Activated CD8-positive, alpha-beta T cell treated with anti-CD3 and anti-CD28 coated beads for 36 hours (primary cell): ENCODE measurements around the gene SEC16B. TPM values are rescaled to one million over a fixed set of nuclear protein-coding genes. Genes with fewer than 3 reads are reported as not detected.

Source experiments
- ATAC-seq: fragments of 200-7000 bp; cut with Tn5 transposase; one replicate; pipeline ENCODE4 v1.10.0; 2021; ENCODE audit warnings: mild to moderate bottlenecking, moderate library complexity
- CTCF ChIA-PET: fragments of 350-600 bp; sonication (Branson Sonifier 250); formaldehyde crosslinking; loops from one replicate; lab custom pipeline; 2021; ENCODE audit warnings: antibody characterized with exemption; lab: Charles Lee
- POLR2A ChIA-PET: fragments of 350-600 bp; sonication (Branson Sonifier 250); formaldehyde crosslinking; loops from one replicate; lab custom pipeline; 2021; ENCODE audit warnings: antibody characterized with exemption; lab: Charles Lee
- DNase-seq: peaks from one replicate; pipeline ENCODE4 v3.0.0-alpha.2; 2020
- H3K27ac Mint-ChIP-seq: one replicate; pipeline ENCODE4 v1.8.0; 2021; ENCODE audit warnings: mild to moderate bottlenecking, mixed read lengths
- H3K27me3 Mint-ChIP-seq: one replicate; pipeline ENCODE4 v1.8.0; 2021; ENCODE audit warnings: mixed read lengths
- H3K36me3 Mint-ChIP-seq: one replicate; pipeline ENCODE4 v1.8.0; 2021; ENCODE audit warnings: low read depth, mixed read lengths
- H3K4me1 Mint-ChIP-seq: one replicate; pipeline ENCODE4 v1.8.0; 2021; ENCODE audit warnings: low read depth, mixed read lengths
- H3K4me3 Mint-ChIP-seq: one replicate; pipeline ENCODE4 v1.8.0; 2021; ENCODE audit warnings: mild to moderate bottlenecking, moderate library complexity, mixed read lengths
- H3K9me3 Mint-ChIP-seq: one replicate; pipeline ENCODE4 v1.8.0; 2021; ENCODE audit warnings: mixed read lengths
- CTCF ChIP-seq: fragments of 200-600 bp; IDR thresholded peaks from one replicate; pipeline ENCODE4 v1.8.0; 2022; ENCODE audit warnings: antibody characterized with exemption, mild to moderate bottlenecking
- intact Hi-C: fragments of 100-400 bp; cut with micrococcal nuclease; formaldehyde crosslinking; loops from one replicate; pipeline ENCODE4 v1.10.0; 2022
- total RNA-seq, 2 experiments: library from RNA; stranded (reverse); gene quantifications; one replicate each; pipeline ENCODE4 v1.2.3, GENCODE V29; 2021

Gene SEC16B
- total RNA-seq, 2 experiments from 2014 or later = not detected

- no peaks in the 10 kb centered on the region for H3K27me3 Mint-ChIP-seq
- no peak for TF ChIP-seq CTCF
- no peak for DNase-seq
- H3K9me3 Mint-ChIP-seq = no peaks in the 10 kb centered on the region
- H3K36me3 Mint-ChIP-seq = no peaks in the 10 kb centered on the region
- no peak overlapping the region for H3K27ac Mint-ChIP-seq
- no peaks in the 10 kb centered on the region for H3K4me1 Mint-ChIP-seq
- ChIA-PET CTCF (no interaction called here), POLR2A (interaction anchor here (0.6 kb wide), 1 partner anchor 577 kb away, joined by 3 read pairs; no protein-coding TSS in a partner anchor)
- intact Hi-C loops = no loop called here
- ATAC-seq = no peak
- no peak overlapping the region for H3K4me3 Mint-ChIP-seq
Observed at GRCh38 chr1:177933881-177934280, 36.0 kb downstream of the SEC16B start.

- no peak for DNase-seq
- no peak overlapping the region for H3K4me3 Mint-ChIP-seq
- no peak for TF ChIP-seq CTCF
- no peaks in the 10 kb centered on the region for H3K9me3 Mint-ChIP-seq
- H3K27ac Mint-ChIP-seq = no peak overlapping the region
- intact Hi-C loops = no loop called here
- ChIA-PET POLR2A (no interaction called here), CTCF (no interaction called here)
- no peaks in the 10 kb centered on the region for H3K36me3 Mint-ChIP-seq
- ATAC-seq = no peak
- no peaks in the 10 kb centered on the region for H3K4me1 Mint-ChIP-seq
- no peaks in the 10 kb centered on the region for H3K27me3 Mint-ChIP-seq
Observed at GRCh38 chr1:177932123-177932522, 37.7 kb downstream of the SEC16B start.

GRCh38 chr1:177928952-177929351 is 40.9 kb downstream of the SEC16B start:
- no peak for TF ChIP-seq CTCF
- Mint-ChIP-seq H3K4me1 (no peaks in the 10 kb centered on the region), H3K36me3 (no peaks in the 10 kb centered on the region), H3K9me3 (no peaks in the 10 kb centered on the region), H3K4me3 (no peak overlapping the region), H3K27me3 (no peaks in the 10 kb centered on the region), H3K27ac (no peak overlapping the region)
- ChIA-PET CTCF (no interaction called here), POLR2A (no interaction called here)
- DNase-seq (no peak), ATAC-seq (no peak)
- intact Hi-C loops = no loop called here

- H3K27me3 Mint-ChIP-seq = no peaks in the 10 kb centered on the region
- H3K9me3 Mint-ChIP-seq = no peaks in the 10 kb centered on the region
- ATAC-seq = no peak
- POLR2A ChIA-PET = no interaction called here
- TF ChIP-seq CTCF = no peak
- H3K4me3 Mint-ChIP-seq = no peak overlapping the region
- H3K27ac Mint-ChIP-seq = no peak overlapping the region
- CTCF ChIA-PET = no interaction called here
- intact Hi-C loops = no loop called here
- no peak for DNase-seq
- H3K36me3 Mint-ChIP-seq = no peaks in the 10 kb centered on the region
- no peaks in the 10 kb centered on the region for H3K4me1 Mint-ChIP-seq
Observed at GRCh38 chr1:177928194-177928593, 41.7 kb downstream of the SEC16B start.

GRCh38 chr1:177927021-177927596 is 42.7 kb downstream of the SEC16B start:
- H3K36me3 Mint-ChIP-seq = no peaks in the 10 kb centered on the region
- CTCF ChIA-PET = no interaction called here
- no peak for TF ChIP-seq CTCF

More at GRCh38 chr1:177927021-177927596, 42.7 kb downstream of the SEC16B start:
- no peak for DNase-seq
- H3K27me3 Mint-ChIP-seq = no peaks in the 10 kb centered on the region
- ATAC-seq = no peak
- POLR2A ChIA-PET = no interaction called here
- no peaks in the 10 kb centered on the region for H3K4me1 Mint-ChIP-seq
- intact Hi-C loops = no loop called here
- no peak overlapping the region for H3K4me3 Mint-ChIP-seq
- no peak overlapping the region for H3K27ac Mint-ChIP-seq
- H3K9me3 Mint-ChIP-seq = no peaks in the 10 kb centered on the region
